ENCODE data around the gene RARA. TPM values are rescaled to one million over a fixed set of nuclear protein-coding genes. Genes with fewer than 3 reads are reported as not detected.

The RARA gene
- total RNA-seq, 1 experiment from 2014 or later: 25.4 TPM

- no TSS peak for BruUV-seq (replicated peaks)
- intact Hi-C loops (cut with micrococcal nuclease; ENCODE audit: unreplicated experiment): no loop called here
- POLR2A ChIA-PET (ENCODE audit: low non-redundant PET): no interaction called here
- H3K4me3 ChIP-seq (ENCODE audit: low read depth, low read length, poor library complexity, severe bottlenecking): peak overlapping the region; percentile 71
- no peak for DNase-seq (ENCODE audit: low spot score)
- no peaks in the 10 kb centered on the region for H3K36me3 ChIP-seq (ENCODE audit: insufficient read depth, low read length, poor library complexity, severe bottlenecking)
- H3K4me1 ChIP-seq (ENCODE audit: insufficient read depth, low read length, poor library complexity, severe bottlenecking): peaks cover 45% of the 10 kb centered on the region
- H3K9me3 ChIP-seq (ENCODE audit: low read depth, low read length, poor library complexity, severe bottlenecking): no peaks in the 10 kb centered on the region
- no peak overlapping the region for H3K27ac ChIP-seq (ENCODE audit: low read depth, low read length, poor library complexity, severe bottlenecking)
- CTCF ChIA-PET: no interaction called here
- H3K27me3 ChIP-seq (replicated peaks; ENCODE audit: insufficient read depth, low read depth, low read length, poor library complexity): no peaks in the 10 kb centered on the region
- TF ChIP-seq CTCF (conservative IDR thresholded peaks at IDR 0.05; ENCODE audit: low read depth, low read length) (no peak), EZH2 (IDR thresholded peaks at IDR 0.05; ENCODE audit: borderline replicate concordance, low read depth, low read length, poor library complexity, severe bottlenecking) (no peak)
Measured at GRCh38 chr17:40319651-40320540, 10.9 kb downstream of the RARA start.

GRCh38 chr17:40320756-40321523 lies 12.0 kb downstream of the RARA start:
- DNase-seq (ENCODE audit: low spot score): no peak
- no TSS peak for BruUV-seq (replicated peaks)
- no peaks in the 10 kb centered on the region for H3K9me3 ChIP-seq (ENCODE audit: low read depth, low read length, poor library complexity, severe bottlenecking)
- H3K27ac ChIP-seq (ENCODE audit: low read depth, low read length, poor library complexity, severe bottlenecking): peak overlapping the region; percentile 42
- ChIA-PET CTCF (no interaction called here), POLR2A (ENCODE audit: low non-redundant PET) (no interaction called here)
- H3K4me1 ChIP-seq (ENCODE audit: insufficient read depth, low read length, poor library complexity, severe bottlenecking): peaks cover 45% of the 10 kb centered on the region
- no peak for TF ChIP-seq EZH2 (IDR thresholded peaks at IDR 0.05; ENCODE audit: borderline replicate concordance, low read depth, low read length, poor library complexity, severe bottlenecking)
- no peak for TF ChIP-seq CTCF (conservative IDR thresholded peaks at IDR 0.05; ENCODE audit: low read depth, low read length)
- intact Hi-C loops (cut with micrococcal nuclease; ENCODE audit: unreplicated experiment): no loop called here
- no peaks in the 10 kb centered on the region for H3K36me3 ChIP-seq (ENCODE audit: insufficient read depth, low read length, poor library complexity, severe bottlenecking)
- H3K4me3 ChIP-seq (ENCODE audit: low read depth, low read length, poor library complexity, severe bottlenecking): peak overlapping the region; percentile 43
- H3K27me3 ChIP-seq (replicated peaks; ENCODE audit: insufficient read depth, low read depth, low read length, poor library complexity): no peaks in the 10 kb centered on the region

- Histone ChIP-seq H3K27me3 (replicated peaks; ENCODE audit: insufficient read depth, low read depth, low read length, poor library complexity) (no peaks in the 10 kb centered on the region), H3K27ac (ENCODE audit: low read depth, low read length, poor library complexity, severe bottlenecking) (peak overlapping the region; percentile 77), H3K4me1 (ENCODE audit: insufficient read depth, low read length, poor library complexity, severe bottlenecking) (peaks cover 45% of the 10 kb centered on the region), H3K4me3 (ENCODE audit: low read depth, low read length, poor library complexity, severe bottlenecking) (peak overlapping the region; percentile 43), H3K36me3 (ENCODE audit: insufficient read depth, low read length, poor library complexity, severe bottlenecking) (no peaks in the 10 kb centered on the region), H3K9me3 (ENCODE audit: low read depth, low read length, poor library complexity, severe bottlenecking) (no peaks in the 10 kb centered on the region)
- ChIA-PET POLR2A (ENCODE audit: low non-redundant PET) (no interaction called here), CTCF (interaction anchor here (0.6 kb wide), 1 partner anchor 36 kb away, joined by 3 read pairs; no protein-coding TSS in a partner anchor)
- no peak for TF ChIP-seq CTCF (conservative IDR thresholded peaks at IDR 0.05; ENCODE audit: low read depth, low read length)
- DNase-seq (ENCODE audit: low spot score): no peak
- BruUV-seq (replicated peaks): no TSS peak
- intact Hi-C loops (cut with micrococcal nuclease; ENCODE audit: unreplicated experiment): no loop called here
Measured at GRCh38 chr17:40321524-40321929, 12.5 kb downstream of the RARA start.

Data from A673 (cell line).